PC-9 (cell line): ENCODE results near the gene GRK4.

Source experiments
- EZH2 ChIP-seq: fragments of 200-600 bp; sonication (generic); IDR thresholded peaks from 2 replicates; pipeline ENCODE4 v1.8.0; 2017; ENCODE audit warnings: antibody characterized with exemption, low read depth
- TF ChIP-seq, protein P1 (sequence below): fragments of 200-600 bp; sonication (generic); conservative IDR thresholded peaks from 2 replicates; pipeline ENCODE4 v1.6.1; 2017; ENCODE audit warnings: mixed run types, antibody characterized with exemption, mild to moderate bottlenecking, moderate library complexity

GRCh38 chr4:2943364-2944090 lies 19.8 kb upstream of the GRK4 start:
- TF ChIP-seq, protein P1, sequence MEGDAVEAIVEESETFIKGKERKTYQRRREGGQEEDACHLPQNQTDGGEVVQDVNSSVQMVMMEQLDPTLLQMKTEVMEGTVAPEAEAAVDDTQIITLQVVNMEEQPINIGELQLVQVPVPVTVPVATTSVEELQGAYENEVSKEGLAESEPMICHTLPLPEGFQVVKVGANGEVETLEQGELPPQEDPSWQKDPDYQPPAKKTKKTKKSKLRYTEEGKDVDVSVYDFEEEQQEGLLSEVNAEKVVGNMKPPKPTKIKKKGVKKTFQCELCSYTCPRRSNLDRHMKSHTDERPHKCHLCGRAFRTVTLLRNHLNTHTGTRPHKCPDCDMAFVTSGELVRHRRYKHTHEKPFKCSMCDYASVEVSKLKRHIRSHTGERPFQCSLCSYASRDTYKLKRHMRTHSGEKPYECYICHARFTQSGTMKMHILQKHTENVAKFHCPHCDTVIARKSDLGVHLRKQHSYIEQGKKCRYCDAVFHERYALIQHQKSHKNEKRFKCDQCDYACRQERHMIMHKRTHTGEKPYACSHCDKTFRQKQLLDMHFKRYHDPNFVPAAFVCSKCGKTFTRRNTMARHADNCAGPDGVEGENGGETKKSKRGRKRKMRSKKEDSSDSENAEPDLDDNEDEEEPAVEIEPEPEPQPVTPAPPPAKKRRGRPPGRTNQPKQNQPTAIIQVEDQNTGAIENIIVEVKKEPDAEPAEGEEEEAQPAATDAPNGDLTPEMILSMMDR: no peak
- TF ChIP-seq EZH2: no peak
